Islet precursor cell (in vitro differentiated cells): Measurements from ENCODE around the gene INKA2.

Source experiments
- DNase-seq: peaks from one replicate; pipeline ENCODE4 v3.0.0-alpha.2; 2018

The INKA2 gene

DNA sequence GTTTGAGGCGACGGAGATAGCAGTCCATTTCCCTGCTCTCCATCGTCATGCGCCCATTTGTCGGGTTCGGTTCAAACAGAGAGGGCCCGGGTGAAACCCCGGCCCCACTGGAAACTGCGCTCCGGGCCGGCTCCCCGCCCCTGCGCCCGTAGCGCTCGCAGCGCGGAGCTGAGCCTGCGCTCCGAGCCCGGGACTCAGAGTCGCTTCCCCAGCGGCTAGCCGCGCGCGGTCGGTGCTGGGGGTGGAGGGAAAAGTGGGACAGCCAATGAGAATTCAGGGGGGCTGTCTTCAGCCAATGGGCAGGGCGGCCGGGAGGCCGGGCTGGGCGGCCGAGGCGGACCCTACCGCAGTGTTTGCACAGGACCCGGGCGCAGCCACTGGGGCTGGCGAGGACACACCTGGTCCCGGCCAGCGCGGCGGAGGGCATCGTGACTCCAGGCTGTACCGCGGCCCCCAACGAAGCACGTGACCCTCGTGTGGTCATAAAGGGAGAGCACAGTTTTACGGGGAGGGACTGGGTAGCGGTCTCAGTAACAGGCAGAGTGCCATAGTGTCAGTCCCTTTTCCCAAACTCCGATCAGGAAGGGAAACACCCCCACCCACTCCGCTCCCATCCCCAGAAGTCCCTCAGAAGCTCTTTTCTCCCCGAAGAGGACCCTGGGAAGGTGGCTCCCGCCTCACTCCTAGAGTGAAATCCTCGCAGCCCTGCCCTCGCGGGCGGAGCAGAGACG is at the start of gene INKA2:
Gene INKA2, minus strand, starts transcription at position 202 of the 731 bp plus-strand sequence. Its CDS starts 153 bp downstream, at position 49.
- DNase-seq = peak; percentile 92

DNA sequence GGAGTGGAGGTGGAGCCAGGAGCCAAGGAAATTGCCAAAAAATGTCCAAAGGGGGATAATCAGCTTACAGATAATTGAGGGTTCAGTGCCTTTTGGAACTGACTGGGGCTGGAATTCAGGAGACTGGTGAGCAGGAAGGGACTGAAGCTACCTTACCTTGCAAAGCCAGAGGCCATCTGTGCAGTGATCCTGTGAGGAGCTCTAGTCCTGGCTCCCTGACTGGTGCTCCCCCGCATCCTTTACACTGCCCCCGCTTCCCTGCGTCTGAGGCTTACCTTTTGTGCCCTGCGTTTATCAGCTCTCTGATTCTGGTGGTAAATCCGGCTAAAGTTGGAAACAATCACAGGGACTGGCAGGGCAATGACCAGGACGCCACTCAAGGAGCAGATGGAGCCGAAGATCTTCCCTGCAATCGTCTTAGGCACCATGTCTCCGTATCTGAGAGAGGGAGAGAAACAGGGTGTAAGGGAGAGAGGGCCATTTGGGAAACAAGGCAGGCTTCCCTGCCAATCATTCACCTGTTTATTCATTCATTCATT is 47.5 kb upstream of the INKA2 start:
- no peak for DNase-seq

DNA sequence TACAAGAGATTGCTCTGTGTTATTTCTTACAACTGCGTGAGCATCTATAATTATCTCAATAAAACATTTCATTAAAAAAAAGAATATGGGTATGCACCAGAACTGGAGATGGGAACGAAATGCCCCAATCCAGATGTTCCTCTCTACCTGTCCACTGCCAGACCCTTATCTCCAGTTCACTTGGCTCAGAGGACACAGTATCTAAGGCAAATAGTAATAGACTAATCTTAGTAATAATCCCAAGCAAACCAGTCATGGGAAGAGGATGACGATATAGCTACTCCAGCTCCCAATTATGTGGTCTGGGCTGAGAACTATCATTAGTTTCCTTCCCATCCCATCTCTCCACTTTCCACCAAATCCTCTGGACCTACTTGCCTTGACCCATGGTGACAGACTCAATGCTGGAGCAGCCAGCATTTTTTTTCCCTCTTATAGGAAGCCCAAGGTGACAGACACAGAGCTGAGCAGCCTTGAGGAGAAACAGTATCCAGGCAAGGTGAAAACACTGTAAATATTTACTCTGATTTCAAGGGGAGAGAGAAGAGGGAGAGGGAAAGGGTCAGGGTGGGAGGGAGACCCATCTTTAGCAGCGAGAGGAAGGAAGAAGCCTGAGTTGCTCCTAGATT is 45.2 kb upstream of the INKA2 start:
- DNase-seq = no peak

DNA sequence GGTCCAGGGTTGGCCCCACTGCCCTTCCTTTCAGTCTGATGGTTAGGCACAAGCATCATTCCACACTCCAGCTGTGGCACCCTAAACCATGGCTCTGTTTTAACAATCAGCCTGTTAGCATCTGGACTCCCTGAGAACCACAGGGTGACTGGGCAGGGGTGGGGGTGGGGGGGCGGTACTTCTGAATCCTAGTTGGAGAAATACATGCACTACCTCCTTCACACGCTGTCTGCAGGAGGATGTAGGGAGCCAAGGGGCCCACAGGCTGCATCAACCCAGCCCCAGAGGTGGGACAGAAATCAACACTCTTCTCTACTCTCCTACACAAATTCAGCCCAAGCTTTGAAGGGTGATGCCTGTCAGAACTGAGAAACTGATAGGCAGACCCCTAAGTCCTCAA is 40.4 kb upstream of the INKA2 start:
- DNase-seq = no peak

DNA sequence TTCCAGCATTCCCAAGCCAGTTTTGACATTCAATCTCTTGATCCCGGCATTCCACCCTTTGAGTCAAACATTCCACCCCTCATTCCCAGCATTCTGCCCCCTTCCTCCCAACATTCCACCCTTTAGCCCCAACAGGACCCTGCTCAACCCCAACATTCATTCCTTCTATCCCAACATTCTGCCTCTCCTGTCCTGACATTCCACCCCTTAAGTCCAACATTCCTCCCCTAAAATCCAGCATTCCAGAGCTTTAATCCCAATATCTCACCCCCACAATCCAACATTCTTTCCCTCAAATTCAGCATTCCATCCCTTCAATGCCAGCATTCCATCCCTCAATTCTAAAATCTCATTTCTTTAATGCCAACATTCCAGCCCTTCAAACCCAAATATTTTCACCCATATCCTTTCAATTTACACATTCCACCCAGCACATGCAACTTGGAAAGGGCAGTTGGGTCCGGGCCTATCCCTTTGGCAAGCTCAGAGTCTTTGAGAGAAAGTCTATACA is 39.4 kb upstream of the INKA2 start:
- no peak for DNase-seq

DNA sequence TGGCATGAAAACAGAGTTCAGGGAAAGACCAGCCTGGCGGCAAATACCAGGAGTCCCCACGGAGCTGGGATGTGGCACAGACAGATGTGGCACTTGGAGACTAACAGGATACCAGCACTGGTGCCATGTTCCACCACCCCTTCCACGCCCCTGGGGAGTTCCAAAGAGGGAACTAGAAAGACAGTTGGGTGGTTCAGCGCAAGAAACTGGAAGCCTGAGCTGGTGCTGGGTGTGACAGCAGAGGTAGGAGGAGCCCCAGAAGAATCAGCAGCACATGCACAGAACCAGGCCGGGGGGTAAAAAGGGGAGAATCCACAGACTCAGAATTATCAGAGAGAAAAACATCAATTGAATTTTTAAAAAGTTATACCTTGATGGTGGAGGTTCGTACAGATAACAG is 38.9 kb upstream of the INKA2 start:
- DNase-seq = no peak

DNA sequence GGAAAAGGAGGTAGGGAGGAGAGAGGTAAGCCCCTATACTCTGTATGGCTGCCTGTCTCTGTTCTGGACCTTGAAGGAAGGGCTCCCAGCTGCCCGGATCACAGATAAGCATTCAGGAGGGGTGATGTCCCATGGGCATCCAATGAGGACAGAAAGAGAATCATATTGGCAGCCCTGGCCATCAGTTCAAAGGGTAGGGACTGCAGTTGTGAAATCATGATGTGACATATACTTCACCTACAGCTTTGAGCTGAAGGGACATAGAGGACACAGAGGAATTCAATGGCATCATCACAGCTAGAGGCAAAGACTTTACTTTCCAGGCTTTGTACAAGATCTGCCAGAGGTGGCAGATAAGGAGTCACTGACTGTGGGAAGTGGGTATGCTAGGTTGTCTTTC is 38.1 kb upstream of the INKA2 start:
- DNase-seq = no peak

DNA sequence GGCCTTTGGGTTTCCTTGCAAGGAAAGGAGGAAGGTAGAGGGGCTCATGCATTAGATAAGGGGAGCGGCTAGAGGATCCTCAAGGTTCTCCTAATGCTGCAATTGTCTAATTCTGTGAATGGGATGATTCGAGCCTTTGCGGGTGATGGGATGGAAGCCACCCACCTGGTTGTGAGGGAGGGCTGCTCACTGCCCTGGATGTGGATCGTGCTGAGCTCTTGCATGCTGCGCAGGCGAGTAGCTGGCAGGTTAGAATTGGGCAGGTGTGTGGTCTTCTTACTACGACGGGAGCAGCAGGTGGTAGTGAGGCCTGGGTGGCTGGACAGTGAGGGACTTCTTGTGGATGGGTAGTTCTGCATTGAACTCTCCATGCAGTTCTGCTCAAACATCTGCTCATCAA is 37.7 kb upstream of the INKA2 start:
- no peak for DNase-seq

DNA sequence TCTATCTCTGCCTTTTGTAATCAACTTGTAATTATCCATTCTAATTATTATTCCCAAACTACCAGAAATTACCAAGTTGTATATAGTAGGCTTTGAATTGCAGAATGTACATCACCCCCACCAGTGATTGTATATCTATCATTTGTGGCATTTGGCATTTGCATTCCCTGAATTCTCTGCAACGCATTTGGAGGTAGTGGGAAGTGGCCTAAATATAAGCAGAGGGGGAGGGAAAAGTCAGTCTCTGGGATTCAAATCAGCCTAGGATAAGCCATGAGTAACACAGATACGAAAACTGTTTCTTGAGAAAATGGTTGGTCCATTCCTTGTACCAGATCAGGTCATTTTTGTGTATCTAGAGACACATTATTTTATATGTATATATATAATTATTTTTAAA is 37.2 kb upstream of the INKA2 start:
- no peak for DNase-seq

DNA sequence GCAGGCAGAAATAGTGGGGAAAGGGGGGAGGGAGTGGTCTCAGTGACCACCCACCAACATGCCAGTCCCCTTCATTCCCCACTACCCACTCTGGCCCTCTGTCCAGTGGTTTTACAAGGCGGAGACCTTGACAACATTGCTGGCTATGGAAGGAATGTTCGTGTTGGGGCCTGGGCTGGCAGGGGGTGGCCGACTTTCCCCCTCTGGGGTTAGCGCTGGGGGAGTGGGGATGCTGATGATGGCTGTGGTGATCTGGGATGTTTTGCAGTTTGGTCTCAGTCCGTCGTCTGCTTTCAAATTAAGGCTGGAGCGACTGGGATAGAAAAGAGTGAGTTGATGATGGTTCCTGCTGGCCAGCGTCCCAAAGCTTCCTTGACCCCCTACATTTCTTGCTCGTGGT is 36.8 kb upstream of the INKA2 start:
- no peak for DNase-seq

DNA sequence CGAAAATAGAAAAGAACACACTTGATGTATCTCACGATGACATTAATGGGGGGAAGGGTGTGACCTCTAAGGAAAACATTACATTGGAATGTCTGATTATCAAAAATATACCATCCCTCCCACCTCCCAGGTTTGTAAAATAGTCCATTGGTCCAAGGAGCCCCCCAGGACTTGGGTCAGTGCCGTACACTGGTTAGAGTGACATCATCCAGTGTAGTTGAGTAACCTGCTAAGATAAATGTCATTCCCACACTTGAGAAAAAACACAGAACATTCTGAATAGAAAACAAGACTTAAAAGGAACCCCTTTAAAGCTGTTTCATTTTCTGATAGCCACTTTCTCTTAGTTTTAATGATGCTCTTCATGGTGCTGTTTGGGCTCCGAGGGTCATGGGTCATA is 31.7 kb upstream of the INKA2 start:
- no peak for DNase-seq

DNA sequence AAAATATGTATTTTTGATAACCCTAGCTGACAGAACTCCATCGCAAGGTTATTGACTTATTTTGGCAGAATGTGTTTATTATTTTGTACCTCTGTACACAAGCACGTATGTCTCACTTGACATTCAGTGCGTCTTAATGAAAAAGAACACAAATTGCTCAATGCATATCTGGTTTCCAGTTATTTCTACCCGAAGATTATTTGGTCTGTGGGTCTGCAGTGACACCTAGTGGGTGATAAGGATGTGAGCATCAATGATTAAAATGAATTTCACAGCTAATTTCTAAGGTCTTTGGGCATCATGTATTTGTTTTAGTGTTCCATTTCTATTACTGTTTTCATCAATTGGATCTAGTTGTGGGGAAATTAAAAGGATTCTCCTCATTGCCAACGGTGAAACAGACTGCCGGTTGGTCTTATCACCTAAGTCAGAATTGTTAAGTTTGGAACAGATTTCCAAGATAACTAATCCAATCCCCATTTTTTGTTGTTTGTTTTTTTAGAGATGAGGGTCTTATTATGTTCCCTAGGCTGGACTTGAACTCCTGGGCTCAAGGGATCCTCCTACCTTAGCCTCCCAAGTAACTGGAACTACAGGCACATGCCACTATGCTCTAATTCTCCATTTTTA is 30.4 kb upstream of the INKA2 start:
- DNase-seq = no peak

DNA sequence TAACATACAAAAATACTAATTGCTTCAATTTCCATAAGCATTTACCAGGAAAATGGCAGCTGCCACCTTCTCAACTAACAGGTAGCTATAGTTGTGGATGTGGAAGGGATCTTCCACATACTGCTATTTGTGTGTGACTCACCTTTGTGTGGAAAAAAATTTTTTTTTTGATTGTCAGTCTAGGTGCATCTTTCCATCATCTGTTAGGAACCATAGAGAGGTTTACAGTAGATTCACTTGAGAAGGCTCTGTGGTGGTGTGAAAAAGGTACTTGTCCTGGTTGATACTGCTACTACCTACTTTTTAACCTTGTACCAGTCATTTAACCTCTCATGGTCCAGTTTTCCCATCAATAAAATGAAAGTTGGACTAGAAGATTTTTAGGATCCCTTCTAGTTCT is 29.4 kb upstream of the INKA2 start:
- DNase-seq = no peak

DNA sequence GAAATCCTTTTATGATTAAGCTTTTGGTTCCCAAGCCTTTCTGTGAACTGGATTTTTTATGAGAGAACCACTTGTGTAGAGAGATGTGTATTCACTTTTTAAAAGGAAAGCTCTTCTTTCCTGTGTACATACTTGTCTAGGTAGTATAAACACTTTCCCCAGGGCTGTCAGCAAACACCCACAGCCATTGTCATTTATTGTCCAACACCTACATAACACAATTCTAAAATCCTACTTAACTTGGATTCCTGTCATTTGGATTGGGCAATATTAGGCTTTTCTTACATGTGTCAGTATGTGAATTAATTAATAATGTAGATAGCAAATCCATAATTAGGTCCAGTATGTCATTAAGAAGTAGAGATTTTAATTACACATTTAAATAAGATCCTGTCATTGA is 28.8 kb upstream of the INKA2 start:
- DNase-seq = no peak

DNA sequence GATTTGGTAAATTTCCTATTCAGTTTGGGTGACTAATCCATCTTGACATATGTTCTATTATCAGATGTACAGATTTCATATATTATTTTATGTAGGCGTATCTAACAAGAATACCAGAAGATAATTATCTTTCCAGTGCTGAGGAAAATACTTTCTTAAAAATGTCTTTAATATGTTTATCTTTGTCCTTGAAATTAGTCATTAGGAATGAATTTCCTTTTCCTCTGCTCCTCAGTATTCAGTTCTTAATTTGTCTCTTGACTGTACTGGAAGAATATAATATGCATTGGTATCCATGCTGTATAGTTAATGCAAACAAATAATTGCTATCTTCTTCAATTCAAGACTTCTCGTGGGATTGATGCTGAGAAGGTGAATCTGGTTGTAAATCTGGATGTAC is 23.1 kb upstream of the INKA2 start:
- no peak for DNase-seq

DNA sequence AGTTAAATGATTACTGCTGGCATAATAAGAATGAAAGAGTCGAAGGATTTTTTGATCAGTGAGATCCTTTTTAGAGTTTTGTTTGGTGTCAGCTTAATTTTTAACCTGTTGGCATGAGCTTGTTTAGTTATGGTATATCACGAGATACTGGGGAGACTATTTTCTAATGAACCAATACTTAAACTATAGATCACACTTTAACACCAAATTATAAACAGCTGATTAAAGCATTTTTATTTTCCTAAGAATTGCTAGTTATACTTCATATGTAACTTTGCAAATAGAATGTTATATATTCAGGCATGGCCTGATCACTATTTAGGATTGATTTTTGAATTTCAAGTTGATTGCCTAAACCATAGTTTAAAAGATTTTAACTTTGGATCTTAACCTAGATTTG is 22.5 kb upstream of the INKA2 start:
- no peak for DNase-seq

DNA sequence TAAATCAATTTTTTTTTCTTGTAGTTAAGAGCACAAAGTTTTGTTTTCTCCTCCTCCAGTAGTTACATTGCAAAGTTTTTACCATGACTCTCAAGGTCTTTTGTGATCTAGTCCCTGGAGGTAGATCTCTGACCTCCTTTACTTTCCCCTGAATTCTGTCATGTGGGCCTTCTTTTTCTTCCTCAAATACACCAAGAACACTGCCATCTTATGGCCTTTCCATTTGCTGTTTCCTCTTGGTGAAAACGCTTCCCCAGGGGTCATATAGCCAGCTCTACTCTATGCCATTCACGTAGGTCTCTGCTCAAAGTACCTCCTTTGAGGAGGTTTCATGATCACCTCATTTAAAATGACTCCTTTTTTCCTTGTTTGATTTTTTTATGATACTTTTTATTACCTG is 19.2 kb upstream of the INKA2 start:
- DNase-seq = no peak

DNA sequence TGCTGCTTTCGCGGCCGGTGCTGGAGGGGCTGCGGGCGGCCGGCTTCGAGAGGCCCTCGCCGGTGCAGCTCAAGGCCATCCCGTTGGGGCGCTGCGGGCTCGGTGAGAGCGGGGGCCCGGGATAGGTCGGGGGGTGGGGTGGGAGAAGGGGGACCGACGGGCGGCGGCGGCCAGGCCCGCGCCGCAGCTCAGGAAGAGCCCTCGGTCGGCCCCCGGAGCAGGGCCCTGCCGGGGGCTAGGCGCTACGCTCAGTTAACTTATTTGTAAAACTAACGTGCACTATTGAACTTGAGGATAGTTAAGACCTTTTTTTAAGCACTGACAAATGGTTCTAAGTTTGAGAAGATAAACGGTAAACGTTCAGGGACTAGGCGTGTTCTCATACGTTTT is 16.9 kb upstream of the INKA2 start:
- DNase-seq = no peak

DNA sequence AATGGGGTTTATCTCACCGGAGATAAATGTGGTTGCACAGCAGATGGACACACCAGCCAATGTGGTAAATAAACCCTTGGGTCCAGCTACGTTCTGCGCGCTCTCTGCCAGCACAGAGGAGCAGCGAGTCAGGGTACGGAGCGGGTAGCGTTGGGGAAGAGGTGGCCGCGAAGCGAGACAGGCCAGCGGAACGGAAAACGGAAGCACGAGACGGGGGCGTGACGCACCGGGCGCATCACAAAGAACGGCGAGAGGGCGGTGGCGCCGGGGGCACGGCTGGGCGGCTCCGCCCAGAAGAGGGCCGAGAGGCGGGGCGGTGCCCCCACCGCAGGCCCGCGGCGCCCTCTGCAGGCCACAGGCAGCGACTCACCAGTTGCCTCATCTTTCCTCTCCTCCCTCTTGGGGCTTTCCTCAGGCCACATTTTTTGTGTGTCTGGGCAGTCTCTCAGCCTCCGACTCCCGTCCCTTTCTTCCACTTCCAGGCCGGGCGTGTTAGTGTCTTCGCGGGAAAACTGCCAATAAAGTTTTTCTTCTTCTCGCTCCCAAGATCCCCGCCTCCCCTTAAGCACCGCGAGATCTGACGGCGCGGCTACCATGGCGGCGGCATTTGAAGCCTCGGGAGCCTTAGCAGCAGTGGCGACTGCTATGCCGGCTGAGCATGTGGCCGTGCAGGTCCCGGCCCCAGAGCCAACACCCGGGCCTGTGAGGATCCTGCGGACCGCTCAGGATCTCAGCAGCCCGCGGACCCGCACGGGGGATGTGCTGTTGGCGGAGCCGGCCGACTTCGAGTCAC is 16.3 kb upstream of the INKA2 start, which contains the start of gene DDX20:
Gene DDX20, plus strand, starts transcription at position 571 of the 793 bp plus-strand sequence. Its CDS starts 24 bp downstream, at position 595.
- peak; percentile 97 for DNase-seq

DNA sequence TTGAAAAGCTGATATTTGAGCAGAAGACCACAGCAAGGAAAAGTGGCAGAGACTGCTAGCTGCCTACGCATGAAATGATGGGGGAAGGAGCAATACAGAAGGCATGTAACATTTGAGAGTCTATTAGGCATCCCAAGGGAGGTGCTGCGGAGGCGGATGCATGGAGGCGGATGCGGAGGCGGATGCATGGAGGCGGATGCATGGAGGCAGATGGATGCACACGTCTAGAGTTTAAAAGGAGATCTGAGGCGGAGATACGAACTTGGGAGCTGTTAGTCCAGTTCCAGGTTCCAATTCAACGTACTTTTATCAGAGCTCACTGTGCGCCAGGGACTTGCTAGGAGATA is 15.8 kb upstream of the INKA2 start:
- DNase-seq = peak; percentile 81

DNA sequence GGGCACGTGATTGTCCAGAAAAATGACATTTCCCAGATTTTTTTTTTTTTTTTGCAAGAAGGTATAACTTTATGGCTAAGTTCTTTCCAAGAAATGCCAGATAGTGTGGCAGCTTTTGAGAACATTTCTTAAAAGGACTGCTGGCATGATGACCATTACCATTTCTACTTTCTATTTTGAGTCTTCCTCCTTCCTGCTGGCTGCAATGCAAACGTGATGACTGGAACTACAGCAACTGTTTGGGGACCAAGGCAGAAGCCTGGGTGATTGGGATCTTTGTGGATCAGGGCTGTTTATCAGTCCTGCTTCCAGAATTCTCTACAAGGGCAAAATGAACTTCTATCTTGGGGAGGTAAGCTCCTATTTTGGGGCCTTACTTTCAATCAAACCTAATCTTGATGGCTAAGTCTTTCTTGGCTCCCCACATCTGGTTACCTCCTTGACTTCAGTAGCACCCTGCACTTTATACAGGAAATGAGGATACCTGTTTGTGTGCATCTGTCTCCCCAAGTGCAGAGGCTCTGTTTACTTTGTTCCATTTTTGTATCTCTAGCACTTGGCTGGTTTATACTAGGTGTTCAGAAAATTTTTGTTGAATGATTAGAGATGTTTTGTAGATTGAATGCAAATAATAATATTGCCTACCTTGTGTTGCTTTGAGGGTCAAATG is 12.8 kb upstream of the INKA2 start:
- no peak for DNase-seq

DNA sequence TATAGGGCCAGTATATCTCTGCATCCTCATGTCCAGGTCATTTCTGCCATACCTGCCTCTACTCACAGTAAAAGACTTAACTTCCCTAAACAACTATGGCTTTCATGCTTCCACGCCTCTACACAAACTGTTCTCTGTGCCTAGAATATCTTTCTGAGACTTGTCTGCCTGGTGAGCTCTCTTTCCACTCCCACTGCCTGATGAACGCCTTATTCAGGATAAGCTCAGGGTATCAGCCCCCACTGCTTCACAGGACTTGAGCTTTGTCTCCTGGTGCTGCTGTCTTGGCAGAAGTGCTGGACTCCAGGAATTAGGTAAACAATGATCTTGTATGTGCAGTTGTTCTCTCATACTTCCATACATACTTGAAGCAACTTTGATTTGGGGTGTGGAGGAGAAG is 11.7 kb upstream of the INKA2 start:
- no peak for DNase-seq

DNA sequence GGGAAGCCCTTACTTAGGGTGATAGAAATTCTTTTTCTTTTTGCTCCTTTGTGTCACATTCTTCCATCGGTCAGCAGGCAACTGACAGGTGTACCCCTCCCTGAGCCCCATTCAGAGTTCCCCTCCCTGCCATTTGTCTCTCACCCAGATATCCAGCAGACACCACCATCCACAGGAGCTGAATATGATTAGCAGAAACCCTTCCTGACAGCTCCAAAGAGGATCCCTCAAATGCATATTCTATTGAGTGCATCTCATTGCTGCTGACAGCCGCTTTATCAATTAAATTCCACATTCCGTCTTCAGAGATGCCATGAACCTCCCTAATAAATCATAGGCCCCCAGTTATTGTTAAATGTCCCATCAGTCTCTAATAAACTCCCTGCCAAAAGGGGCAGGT is 10.4 kb upstream of the INKA2 start:
- DNase-seq = no peak
